GM18861 (cell line): ENCODE measurements around the gene CCDC106.

Source experiments
- ATAC-seq: cut with Tn5 transposase; IDR thresholded peaks from one replicate; pipeline ENCODE4 v1.9.1; 2021; ENCODE audit not compliant: unreplicated experiment

CCDC106 gene

DNA sequence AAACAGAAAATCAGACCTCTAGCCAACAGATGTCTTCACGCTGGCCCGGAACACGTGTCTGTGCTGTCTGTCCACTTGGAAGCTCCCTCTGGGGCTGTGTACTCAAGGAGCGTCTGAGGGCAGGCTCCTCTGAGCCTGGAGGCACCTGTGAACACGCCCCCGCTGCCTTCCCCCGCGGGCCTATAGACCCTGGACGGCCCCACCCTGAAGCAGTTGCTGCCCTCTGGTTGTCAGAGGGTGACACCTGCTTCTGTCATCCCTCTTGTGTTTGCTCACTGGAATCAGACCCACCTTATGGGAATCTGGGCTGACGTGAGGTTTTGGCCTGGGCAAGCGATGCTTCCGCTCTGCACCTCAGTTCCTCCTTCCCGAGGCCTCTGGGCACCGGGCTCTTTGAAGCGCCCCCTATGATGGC lies 46.2 kb downstream of the CCDC106 start:
- ATAC-seq = no peak

DNA sequence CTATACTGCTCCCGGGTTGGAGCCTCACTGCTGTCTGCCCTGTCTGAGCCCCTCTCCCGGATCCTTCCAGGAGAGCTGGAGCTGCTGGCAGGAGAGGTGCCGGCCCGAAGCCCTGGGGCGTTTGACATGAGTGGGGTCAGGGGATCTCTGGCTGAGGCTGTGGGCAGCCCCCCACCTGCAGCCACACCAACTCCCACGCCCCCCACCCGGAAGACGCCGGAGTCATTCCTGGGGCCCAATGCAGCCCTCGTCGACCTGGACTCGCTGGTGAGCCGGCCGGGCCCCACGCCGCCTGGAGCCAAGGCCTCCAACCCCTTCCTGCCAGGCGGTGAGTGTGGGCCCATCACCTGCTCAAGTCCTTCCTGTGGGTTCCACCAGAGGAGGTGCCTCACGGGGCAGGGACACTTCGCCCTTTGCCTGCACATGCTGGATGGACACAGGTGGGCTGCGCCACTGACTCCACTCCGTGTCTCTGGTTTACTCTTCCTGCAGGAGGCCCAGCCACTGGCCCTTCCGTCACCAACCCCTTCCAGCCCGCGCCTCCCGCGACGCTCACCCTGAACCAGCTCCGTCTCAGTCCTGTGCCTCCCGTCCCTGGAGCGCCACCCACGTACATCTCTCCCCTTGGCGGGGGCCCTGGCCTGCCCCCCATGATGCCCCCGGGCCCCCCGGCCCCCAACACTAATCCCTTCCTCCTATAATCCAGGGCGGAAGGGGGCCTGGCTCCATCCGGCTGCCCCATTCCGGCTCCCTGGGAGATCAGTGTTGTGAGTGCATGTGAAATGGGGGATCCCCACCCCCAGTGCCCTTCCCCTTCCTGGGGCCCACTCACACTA lies 46.9 kb downstream of the CCDC106 start:
- no peak for ATAC-seq

DNA sequence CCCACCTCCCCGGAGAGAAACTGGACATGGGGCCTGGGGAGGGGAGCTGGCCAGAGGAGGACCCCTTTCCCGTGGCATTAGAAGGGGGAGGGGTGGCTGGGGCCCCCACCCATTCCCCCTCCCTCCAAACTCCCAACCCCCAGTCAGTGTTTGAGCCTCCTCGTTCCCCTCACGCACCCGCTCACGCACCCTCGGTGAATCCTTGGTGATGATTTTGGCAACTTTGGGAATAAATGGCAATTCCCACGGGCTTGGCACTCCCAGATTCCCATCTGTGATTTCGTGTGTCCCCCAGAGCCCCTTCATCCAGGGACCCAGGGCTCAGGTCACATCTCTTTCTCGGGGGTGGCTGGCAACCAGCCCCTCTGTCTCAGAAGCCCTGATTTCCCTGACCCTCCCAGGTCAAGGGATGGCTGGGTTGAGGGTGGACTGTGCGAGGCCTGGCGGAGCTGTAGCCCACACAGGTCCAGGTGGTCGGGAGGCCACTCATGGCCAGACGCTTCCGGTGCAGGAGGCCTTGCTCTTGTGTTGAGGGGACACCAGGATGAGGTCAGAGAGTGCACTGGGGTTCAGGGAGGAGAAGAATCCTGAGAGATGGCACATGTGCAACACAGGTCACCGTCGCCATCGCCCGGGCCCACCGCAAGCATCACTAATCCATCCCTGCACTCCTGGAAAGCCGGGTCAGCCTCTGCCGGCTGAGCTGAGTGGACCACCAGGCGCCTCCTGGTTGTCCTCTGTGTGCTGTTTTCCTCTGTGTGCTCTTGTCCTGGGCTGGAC lies 47.7 kb downstream of the CCDC106 start:
- ATAC-seq = no peak

DNA sequence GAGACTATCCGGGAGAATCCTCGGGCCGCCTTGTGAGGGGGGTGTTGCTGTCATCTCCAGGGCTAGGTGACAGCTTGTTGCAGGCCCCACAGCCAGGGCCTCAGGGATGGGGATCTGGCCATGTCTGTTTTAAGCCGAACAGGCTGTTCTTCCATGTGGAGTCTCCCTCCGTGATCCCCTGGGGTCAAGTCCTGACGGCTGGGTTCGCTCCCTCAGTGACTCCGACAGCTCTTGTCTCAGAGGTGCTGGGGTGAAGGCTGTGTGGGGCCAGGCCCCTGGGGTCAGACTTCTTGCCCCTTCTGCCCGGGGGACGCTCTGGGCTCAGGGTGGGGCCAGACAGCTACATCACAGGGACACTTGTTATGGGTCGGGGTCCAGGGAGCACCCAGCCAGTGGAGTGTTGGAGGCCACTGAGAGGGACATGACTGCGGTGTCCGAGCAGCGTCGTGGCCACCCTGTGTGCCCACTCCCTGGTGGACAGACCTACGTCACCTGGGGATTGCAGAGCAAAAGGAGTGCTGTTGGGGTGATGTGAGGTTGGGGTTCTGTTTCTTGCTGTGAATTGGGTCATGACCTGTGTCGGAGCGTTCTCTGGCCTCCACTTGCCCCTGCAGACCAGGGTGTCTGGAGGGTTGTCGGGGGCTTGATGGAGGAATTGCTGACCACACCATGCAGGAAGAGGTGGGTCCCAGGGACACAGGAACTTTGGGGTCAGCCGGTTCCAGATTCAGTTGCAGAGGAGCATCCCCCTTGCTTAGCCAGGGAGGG lies 48.5 kb downstream of the CCDC106 start:
- no peak for ATAC-seq

DNA sequence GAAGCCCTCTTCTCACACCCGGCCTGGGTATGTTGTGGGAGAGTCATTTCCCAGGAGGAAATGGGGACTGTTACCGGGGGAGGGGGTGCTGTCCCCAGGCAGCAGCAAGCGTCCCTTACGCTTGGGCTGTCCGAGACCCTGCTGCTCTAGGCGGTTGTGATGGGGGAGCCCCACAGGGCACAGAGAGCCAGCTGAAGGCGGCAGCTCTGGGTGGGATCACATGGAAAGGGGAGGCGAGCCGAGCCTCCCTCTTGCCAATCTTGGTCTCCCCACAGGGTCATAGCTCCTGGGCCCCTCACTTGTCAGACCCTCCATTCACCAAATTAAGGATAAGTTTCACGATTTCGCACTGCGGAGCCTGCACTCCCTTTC lies 49.0 kb downstream of the CCDC106 start:
- ATAC-seq = no peak

DNA sequence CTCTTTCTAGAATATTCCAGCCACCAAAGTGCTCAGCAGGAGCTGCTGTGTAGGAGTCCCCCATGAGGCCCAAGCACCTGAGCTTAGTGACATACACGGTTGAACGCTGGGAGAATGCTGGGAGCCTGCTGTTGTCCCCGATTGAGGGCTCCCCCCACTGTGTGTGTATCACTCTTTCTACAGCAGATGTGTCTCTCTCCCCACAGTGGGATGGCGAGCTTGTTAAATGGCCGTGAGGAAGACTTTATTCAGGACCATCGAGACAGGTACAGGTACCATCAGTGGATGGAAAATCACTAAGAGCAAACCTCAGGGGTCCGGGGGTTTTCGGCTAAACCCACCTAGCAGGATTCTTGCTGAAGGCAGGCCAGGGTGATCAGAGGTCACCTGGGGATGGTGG lies 49.7 kb downstream of the CCDC106 start:
- no peak for ATAC-seq

DNA sequence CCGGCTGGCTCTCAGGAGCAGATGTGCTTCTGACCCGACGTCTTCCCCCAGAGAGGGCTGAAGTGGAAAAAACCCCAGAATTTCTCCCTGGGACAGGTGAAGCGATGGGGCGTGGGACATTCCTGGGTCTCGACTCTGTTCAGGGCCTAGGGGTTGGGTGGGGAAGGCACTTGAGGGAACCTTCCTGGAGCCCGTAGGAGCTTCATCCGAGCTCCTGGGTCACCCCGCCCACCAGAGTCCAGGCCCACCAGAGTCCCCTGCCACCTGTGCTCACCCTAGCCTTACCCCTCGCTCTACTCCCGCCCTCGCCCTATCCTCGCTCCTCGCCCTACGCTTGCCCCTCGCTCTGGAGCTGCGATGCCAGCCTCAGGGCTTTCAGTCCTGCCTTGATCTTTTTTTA lies 50.2 kb downstream of the CCDC106 start:
- ATAC-seq = no peak

DNA sequence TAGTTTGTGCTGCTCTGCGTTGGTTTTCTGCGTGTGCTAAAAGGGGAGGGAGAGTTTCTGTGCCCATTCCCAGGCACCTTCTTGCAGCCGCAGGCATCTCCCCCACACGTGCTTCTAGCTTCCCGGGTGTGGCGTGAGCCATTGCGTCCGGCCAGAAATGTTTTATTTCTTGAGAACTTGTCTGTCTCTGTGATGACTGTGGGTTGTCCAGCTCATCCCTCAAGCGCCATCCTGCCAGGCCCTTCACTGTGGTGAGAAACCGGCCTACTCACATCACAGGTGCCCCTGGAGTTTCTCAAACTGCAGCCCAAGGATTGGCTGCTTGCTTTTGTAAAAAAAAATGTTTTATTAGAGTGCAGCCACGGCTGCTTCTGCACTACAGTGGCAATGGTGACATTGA lies 51.2 kb downstream of the CCDC106 start:
- no peak for ATAC-seq

DNA sequence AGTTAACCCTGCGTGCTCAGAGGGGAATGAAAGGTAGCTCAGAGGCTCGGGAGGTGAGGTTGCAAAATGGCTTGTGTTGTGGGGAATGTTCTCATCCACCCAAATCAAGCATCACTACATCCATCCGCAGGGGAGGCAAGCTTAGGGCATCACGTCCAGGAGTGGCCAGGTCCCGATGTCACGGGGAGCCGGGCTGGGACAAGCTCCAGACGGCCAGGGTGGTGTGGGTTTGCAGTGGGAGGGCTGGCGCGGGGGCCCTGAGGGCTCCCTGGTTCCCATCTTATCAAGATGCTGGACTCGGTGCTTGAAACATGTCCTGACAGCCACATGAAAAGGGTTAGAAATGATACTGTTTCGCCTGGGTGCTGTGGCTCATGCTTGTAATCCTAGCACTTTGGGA lies 52.8 kb downstream of the CCDC106 start:
- no peak for ATAC-seq

DNA sequence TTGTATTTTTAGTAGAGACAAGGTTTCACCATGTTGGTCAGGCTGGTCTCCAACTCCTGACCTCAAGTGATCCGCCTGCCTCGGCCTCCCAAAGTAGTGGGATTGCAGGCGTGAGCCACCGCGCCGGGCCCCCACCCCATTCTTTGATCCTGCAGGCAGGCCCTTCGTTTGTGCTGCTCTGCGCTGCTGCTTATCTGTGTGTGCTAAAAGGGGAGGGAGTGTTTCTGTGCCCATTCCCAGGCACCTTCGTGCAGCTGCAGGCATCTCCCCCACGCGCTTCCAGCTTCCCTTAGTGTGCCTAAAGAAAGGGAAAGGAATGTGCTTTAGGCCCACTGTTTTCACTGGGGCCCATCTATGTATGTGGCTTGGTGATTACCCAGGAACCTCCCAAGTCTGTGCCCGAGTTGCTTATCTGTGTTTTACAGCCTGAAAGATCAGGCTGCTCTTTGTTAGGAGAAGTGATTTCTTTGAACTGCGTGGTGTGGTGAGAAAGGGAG lies 54.2 kb downstream of the CCDC106 start:
- ATAC-seq = no peak
